GM12878 (cell line): ENCODE measurements around the gene ACACB. TPM values are rescaled to one million over a fixed set of nuclear protein-coding genes. Genes with fewer than 3 reads are reported as not detected.

ENCODE experiments used
- ATAC-seq: fragments of 200-7000 bp; cut with Tn5 transposase; 3 replicates; pipeline ENCODE4 v1.9.1; 2020; ENCODE audit warnings: mild to moderate bottlenecking, moderate library complexity
- BruUV-seq: library from RNA; stranded (reverse); fragments of 400-500 nt; replicated peaks from 2 replicates; lab custom pipeline; 2021; lab: Mats Ljungman, UMichigan
- CTCF ChIA-PET: fragments of 300-600 bp; sonication (Branson Sonifier 250); formaldehyde crosslinking; extraction: SDS; loops from one replicate; lab custom pipeline; 2021; ENCODE audit warnings: inconsistent platforms; lab: Yijun Ruan, JAX
- POLR2A ChIA-PET: fragments of 350-600 bp; formaldehyde crosslinking; extraction: SDS; loops from one replicate; lab custom pipeline; 2021; ENCODE audit warnings: inconsistent platforms; lab: Charles Lee
- RAD21 ChIA-PET: fragments of 300-600 bp; sonication (Branson Sonifier 250); formaldehyde crosslinking; loops from one replicate; lab custom pipeline; 2023; ENCODE audit warnings: antibody characterized with exemption; ENCODE audit not compliant: unreplicated experiment; lab: Charles Lee
- SMC1A ChIA-PET: fragments of 300-600 bp; sonication (Branson Sonifier 250); formaldehyde crosslinking; loops from one replicate; lab custom pipeline; 2023; ENCODE audit not compliant: unreplicated experiment, uncharacterized antibody; lab: Charles Lee
- DNase-seq: peaks from one replicate; pipeline ENCODE4 v3.0.0-alpha.2; 2011; ENCODE audit warnings: low read depth, low spot score
- FAIRE-seq: peaks from 3 replicates; lab custom pipeline; 2011; peaks lifted over from hg19 to GRCh38; lab: Jason Lieb, UNC
- H2AFZ ChIP-seq: 2 replicates; pipeline ENCODE4 v1.6.0; 2011; ENCODE audit warnings: low read depth, low read length, control low read depth; ENCODE audit not compliant: control insufficient read depth
- H3K27ac ChIP-seq: 2 replicates; pipeline ENCODE4 v1.5.1; 2011; ENCODE audit warnings: control low read depth; ENCODE audit not compliant: control insufficient read depth, insufficient read depth
- H3K27me3 ChIP-seq, 2 experiments: replicated peaks in 1 of 2; 2 replicates each; pipeline versions ENCODE4 v1.6.0 to v1.6.1; 2011; ENCODE audit warnings: low read length in 1 of 2; ENCODE audit not compliant: control insufficient read depth in 2 of 2, insufficient read depth in 2 of 2
- H3K36me3 ChIP-seq, 2 experiments: 2 replicates each; pipeline ENCODE4 v1.5.1; 2011; ENCODE audit warnings: low read length in 1 of 2; ENCODE audit not compliant: control insufficient read depth in 2 of 2, insufficient read depth in 2 of 2
- H3K4me1 ChIP-seq: 2 replicates; pipeline ENCODE4 v1.6.1; 2011; ENCODE audit warnings: mild to moderate bottlenecking, low read length, moderate library complexity, mixed read lengths; ENCODE audit not compliant: control insufficient read depth, insufficient read depth
- H3K4me2 ChIP-seq: 2 replicates; pipeline ENCODE4 v1.6.0; 2011; ENCODE audit warnings: control low read depth; ENCODE audit not compliant: control insufficient read depth, insufficient read depth
- H3K4me3 ChIP-seq: fragments of 200-600 bp; sonication (generic); 2 replicates; pipeline ENCODE4 v1.5.1; 2016
- H3K79me2 ChIP-seq: 2 replicates; pipeline ENCODE4 v1.6.0; 2011; ENCODE audit warnings: low read length; ENCODE audit not compliant: control insufficient read depth, insufficient read depth
- H3K9ac ChIP-seq: 2 replicates; pipeline ENCODE4 v1.8.0; 2011; ENCODE audit warnings: low read length, control low read depth, mixed read lengths; ENCODE audit not compliant: control insufficient read depth, insufficient read depth
- H3K9me3 ChIP-seq: replicated peaks from 3 replicates; pipeline ENCODE4 v1.5.1; 2011; ENCODE audit warnings: mild to moderate bottlenecking, low read length; ENCODE audit not compliant: control insufficient read depth, insufficient read depth
- H4K20me1 ChIP-seq: 2 replicates; pipeline ENCODE4 v1.6.0; 2011; ENCODE audit not compliant: control insufficient read depth, insufficient read depth
- BRCA1 ChIP-seq: IDR thresholded peaks from 2 replicates; pipeline ENCODE4 v1.6.1; 2011; ENCODE audit warnings: low read depth, low read length, improper control_type of control experiment
- CBX5 ChIP-seq: sonication (generic); IDR thresholded peaks from 2 replicates; pipeline ENCODE4 v1.6.1; 2016; ENCODE audit warnings: low read depth, moderate library complexity, mild to moderate bottlenecking, inconsistent platforms
- CHD4 ChIP-seq: fragments of 200-600 bp; sonication (generic); IDR thresholded peaks from 2 replicates; pipeline ENCODE4 v1.6.1; 2016; ENCODE audit warnings: mild to moderate bottlenecking
- FOXK2 ChIP-seq: fragments of 450-650 bp; IDR thresholded peaks from 2 replicates; pipeline ENCODE4 v1.6.1; 2017; ENCODE audit warnings: mild to moderate bottlenecking, moderate library complexity
- GABPA ChIP-seq: IDR thresholded peaks from 2 replicates; pipeline ENCODE4 v1.6.1; 2014; ENCODE audit warnings: antibody characterized with exemption, low read depth, mild to moderate bottlenecking, inconsistent platforms
- IRF4 ChIP-seq: IDR thresholded peaks from 2 replicates; pipeline ENCODE4 v1.6.1; 2011; ENCODE audit warnings: low read depth, low read length
- JUND ChIP-seq: IDR thresholded peaks from 2 replicates; pipeline ENCODE4 v1.6.1; 2012; ENCODE audit warnings: low read depth, mild to moderate bottlenecking, low read length, improper control_type of control experiment, moderate library complexity
- NFYB ChIP-seq: IDR thresholded peaks from 2 replicates; pipeline ENCODE4 v1.6.1; 2011; ENCODE audit warnings: low read depth, mild to moderate bottlenecking, low read length, improper control_type of control experiment, moderate library complexity; ENCODE audit not compliant: insufficient read depth
- POLR2AphosphoS2 ChIP-seq: IDR thresholded peaks from 2 replicates; pipeline ENCODE4 v1.6.1; 2011; ENCODE audit warnings: low read depth, mild to moderate bottlenecking, low read length, improper control_type of control experiment, moderate library complexity
- WGBS: methylation state at CpG from one replicate; pipeline ENCODE4 v1.1.6; 2016; ENCODE audit warnings: low lambda C conversion rate; ENCODE audit not compliant: insufficient replicate concordance, insufficient coverage; ENCODE audit errors: missing lambda C conversion rate; 5-methylcytosine and 5-hydroxymethylcytosine counted together
- in situ Hi-C: fragments of 300-500 bp; cut with MboI; formaldehyde crosslinking; loops from 9 replicates; pipeline ENCODE4 v1.14.3; 2018; ENCODE audit warnings: mixed read lengths
- intact Hi-C: fragments of 100-400 bp; cut with micrococcal nuclease; formaldehyde crosslinking; loops from one replicate; pipeline ENCODE4 v1.14.2; 2022; ENCODE audit not compliant: unreplicated experiment
- polyA plus RNA-seq, 11 experiments: library from polyadenylated mRNA; depleted of rRNA in 4 of 11; unstranded in 6 of 11; stranded (reverse) in 5 of 11; fragments of >200 nt; fragmentation: Nextera tagmentation in 4 of 11; fragmentation: Illumina TruSeq in 1 of 11; extraction: Ambion mirVana in 4 of 11; extraction: Trizol in 1 of 11; gene quantifications; 1 replicate in 1 of 11; 2 replicates in 10 of 11; pipeline versions ENCODE4 v1.2.1 to v1.2.3, GENCODE V29; 2011 to 2016; ENCODE audit warnings: inconsistent platforms in 2 of 11, missing spikeins in 2 of 11, low read depth in 1 of 11
- total RNA-seq, 4 experiments: library from RNA; depleted of rRNA in 3 of 4; stranded (reverse); fragments of >200 nt in 3 of 4; fragmentation: Illumina TruSeq in 1 of 4; extraction: Trizol in 1 of 4; gene quantifications; 2 replicates each; pipeline versions ENCODE4 v1.2.1 to v1.2.3, GENCODE V29; 2013 to 2021
- TF ChIP-seq, protein P1 (sequence below): fragments of 450-650 bp; formaldehyde crosslinking; IDR thresholded peaks from 2 replicates; pipeline ENCODE4 v1.4.0; 2022; ENCODE audit warnings: mild to moderate bottlenecking, moderate library complexity
- TF ChIP-seq, protein P2 (sequence below): fragments of 150-350 bp; IDR thresholded peaks from 2 replicates; pipeline ENCODE4 v1.6.1; 2016; ENCODE audit warnings: low read depth, low read length
- TF ChIP-seq, protein P3 (sequence below): fragments of 450-650 bp; IDR thresholded peaks from 2 replicates; pipeline ENCODE4 v1.6.1; 2017; ENCODE audit warnings: mild to moderate bottlenecking
- TF ChIP-seq, protein P4 (sequence below): IDR thresholded peaks from 2 replicates; pipeline ENCODE4 v1.6.1; 2011; ENCODE audit warnings: borderline replicate concordance, low read depth, mild to moderate bottlenecking, moderate library complexity, low read length; ENCODE audit not compliant: insufficient read depth, poor library complexity, severe bottlenecking

The ACACB gene
- total and polyA plus RNA-seq, 10 of the 15 experiments (the other 5 are each of a cell fraction or from before 2014, with no cell fraction given): 0.05 to 1.9 (median 0.38) TPM; not detected in 2

DNA sequence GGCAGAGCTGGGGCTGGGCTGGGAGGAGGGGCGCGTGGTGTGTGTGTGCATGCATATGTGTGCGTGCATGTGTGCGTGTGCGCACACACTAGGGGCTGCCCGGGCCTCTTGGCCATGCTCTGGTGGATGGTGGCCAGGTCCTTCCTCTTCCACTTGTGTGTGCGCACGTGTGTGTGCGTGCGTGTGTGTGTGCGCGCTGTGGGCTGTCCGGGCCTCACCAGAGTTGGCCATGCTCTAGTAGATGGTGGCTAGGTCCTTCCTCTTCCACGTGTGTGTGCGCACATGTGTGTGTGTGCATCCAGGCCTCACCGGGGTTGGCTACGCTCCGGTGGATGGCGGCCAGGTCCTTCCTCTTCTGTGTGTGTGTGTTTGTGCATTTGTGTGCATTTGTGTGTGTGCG, 168.0 kb downstream of the ACACB start:
- ChIA-PET POLR2A (interaction anchor here (0.7 kb wide), 1 partner anchor 1001 kb away, joined by 3 read pairs; no protein-coding TSS in a partner anchor), CTCF (no interaction called here), SMC1A (no interaction called here), RAD21 (no interaction called here)
- TF ChIP-seq CBX5 (no peak), FOXK2 (no peak), BRCA1 (no peak), POLR2AphosphoS2 (no peak), IRF4 (no peak), CHD4 (no peak), GABPA (no peak), JUND (no peak), NFYB (no peak)
- TF ChIP-seq, protein P1, sequence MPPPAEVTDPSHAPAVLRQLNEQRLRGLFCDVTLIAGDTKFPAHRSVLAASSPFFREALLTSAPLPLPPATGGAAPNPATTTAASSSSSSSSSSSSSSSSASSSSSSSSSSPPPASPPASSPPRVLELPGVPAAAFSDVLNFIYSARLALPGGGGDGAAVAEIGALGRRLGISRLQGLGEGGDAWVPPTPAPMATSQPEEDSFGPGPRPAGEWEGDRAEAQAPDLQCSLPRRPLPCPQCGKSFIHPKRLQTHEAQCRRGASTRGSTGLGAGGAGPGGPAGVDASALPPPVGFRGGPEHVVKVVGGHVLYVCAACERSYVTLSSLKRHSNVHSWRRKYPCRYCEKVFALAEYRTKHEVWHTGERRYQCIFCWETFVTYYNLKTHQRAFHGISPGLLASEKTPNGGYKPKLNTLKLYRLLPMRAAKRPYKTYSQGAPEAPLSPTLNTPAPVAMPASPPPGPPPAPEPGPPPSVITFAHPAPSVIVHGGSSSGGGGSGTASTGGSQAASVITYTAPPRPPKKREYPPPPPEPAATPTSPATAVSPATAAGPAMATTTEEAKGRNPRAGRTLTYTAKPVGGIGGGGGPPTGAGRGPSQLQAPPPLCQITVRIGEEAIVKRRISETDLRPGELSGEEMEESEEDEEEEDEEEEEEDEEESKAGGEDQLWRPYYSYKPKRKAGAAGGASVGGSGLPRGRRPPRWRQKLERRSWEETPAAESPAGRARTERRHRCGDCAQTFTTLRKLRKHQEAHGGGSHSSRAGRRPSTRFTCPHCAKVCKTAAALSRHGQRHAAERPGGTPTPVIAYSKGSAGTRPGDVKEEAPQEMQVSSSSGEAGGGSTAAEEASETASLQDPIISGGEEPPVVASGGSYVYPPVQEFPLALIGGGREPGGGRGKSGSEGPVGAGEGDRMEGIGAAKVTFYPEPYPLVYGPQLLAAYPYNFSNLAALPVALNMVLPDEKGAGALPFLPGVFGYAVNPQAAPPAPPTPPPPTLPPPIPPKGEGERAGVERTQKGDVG (CRISPR knock-in tag): no peak
- TF ChIP-seq, protein P2, sequence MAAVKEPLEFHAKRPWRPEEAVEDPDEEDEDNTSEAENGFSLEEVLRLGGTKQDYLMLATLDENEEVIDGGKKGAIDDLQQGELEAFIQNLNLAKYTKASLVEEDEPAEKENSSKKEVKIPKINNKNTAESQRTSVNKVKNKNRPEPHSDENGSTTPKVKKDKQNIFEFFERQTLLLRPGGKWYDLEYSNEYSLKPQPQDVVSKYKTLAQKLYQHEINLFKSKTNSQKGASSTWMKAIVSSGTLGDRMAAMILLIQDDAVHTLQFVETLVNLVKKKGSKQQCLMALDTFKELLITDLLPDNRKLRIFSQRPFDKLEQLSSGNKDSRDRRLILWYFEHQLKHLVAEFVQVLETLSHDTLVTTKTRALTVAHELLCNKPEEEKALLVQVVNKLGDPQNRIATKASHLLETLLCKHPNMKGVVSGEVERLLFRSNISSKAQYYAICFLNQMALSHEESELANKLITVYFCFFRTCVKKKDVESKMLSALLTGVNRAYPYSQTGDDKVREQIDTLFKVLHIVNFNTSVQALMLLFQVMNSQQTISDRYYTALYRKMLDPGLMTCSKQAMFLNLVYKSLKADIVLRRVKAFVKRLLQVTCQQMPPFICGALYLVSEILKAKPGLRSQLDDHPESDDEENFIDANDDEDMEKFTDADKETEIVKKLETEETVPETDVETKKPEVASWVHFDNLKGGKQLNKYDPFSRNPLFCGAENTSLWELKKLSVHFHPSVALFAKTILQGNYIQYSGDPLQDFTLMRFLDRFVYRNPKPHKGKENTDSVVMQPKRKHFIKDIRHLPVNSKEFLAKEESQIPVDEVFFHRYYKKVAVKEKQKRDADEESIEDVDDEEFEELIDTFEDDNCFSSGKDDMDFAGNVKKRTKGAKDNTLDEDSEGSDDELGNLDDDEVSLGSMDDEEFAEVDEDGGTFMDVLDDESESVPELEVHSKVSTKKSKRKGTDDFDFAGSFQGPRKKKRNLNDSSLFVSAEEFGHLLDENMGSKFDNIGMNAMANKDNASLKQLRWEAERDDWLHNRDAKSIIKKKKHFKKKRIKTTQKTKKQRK: no peak
- TF ChIP-seq, protein P3, sequence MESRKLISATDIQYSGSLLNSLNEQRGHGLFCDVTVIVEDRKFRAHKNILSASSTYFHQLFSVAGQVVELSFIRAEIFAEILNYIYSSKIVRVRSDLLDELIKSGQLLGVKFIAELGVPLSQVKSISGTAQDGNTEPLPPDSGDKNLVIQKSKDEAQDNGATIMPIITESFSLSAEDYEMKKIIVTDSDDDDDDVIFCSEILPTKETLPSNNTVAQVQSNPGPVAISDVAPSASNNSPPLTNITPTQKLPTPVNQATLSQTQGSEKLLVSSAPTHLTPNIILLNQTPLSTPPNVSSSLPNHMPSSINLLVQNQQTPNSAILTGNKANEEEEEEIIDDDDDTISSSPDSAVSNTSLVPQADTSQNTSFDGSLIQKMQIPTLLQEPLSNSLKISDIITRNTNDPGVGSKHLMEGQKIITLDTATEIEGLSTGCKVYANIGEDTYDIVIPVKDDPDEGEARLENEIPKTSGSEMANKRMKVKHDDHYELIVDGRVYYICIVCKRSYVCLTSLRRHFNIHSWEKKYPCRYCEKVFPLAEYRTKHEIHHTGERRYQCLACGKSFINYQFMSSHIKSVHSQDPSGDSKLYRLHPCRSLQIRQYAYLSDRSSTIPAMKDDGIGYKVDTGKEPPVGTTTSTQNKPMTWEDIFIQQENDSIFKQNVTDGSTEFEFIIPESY: no peak
- TF ChIP-seq, protein P4, sequence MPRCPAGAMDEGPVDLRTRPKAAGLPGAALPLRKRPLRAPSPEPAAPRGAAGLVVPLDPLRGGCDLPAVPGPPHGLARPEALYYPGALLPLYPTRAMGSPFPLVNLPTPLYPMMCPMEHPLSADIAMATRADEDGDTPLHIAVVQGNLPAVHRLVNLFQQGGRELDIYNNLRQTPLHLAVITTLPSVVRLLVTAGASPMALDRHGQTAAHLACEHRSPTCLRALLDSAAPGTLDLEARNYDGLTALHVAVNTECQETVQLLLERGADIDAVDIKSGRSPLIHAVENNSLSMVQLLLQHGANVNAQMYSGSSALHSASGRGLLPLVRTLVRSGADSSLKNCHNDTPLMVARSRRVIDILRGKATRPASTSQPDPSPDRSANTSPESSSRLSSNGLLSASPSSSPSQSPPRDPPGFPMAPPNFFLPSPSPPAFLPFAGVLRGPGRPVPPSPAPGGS: no peak
- Histone ChIP-seq H3K27me3 (no peaks in the 10 kb centered on the region), H3K27ac (no peak overlapping the region), H3K4me2 (no peak overlapping the region), H3K4me3 (no peak overlapping the region), H3K36me3 (no peaks in the 10 kb centered on the region), H2AFZ (no peak overlapping the region), H4K20me1 (no peaks in the 10 kb centered on the region), H3K4me1 (no peaks in the 10 kb centered on the region), H3K9me3 (no peaks in the 10 kb centered on the region), H3K9ac (no peak overlapping the region), H3K79me2 (no peaks in the 10 kb centered on the region)
- no peak for FAIRE-seq
- DNase-seq: no peak
- ATAC-seq: no peak
- 75% methylated on average over 18 of the region's 20 CpGs for WGBS
- BruUV-seq: no TSS peak
- intact Hi-C loops (no loop called here), in situ Hi-C loops (no loop called here)
